ENCODE measurements around the gene RPGRIP1L.
"Not testable (repeated sequence)": the region's sequence is repeated elsewhere in the genome, so short reads cannot be mapped to it uniquely, and the experiment has no call there.

Gene RPGRIP1L

GRCh38 chr16:53726625-53727024 is 23.0 kb upstream of the RPGRIP1L start:
- H3K27ac Mint-ChIP-seq, result no peak overlapping the region
- H3K36me3 Mint-ChIP-seq, result no peaks in the 10 kb centered on the region
- DNase-seq (ENCODE audit: low spot score in 2 of 2) (no peak), ATAC-seq (no peak)
- H3K4me3 Mint-ChIP-seq, result no peak overlapping the region
- H3K4me1 Mint-ChIP-seq, result peaks cover 34% of the 10 kb centered on the region
- no peaks in the 10 kb centered on the region for H3K9me3 Mint-ChIP-seq

GRCh38 chr16:53721017-53721416 is 17.4 kb upstream of the RPGRIP1L start:
- no peaks in the 10 kb centered on the region for H3K9me3 Mint-ChIP-seq
- H3K4me3 Mint-ChIP-seq, result no peak overlapping the region
- DNase-seq (ENCODE audit: low spot score in 2 of 2) (no peak), ATAC-seq (no peak)
- no peak overlapping the region for H3K27ac Mint-ChIP-seq
- H3K4me1 Mint-ChIP-seq, result peaks cover 10% of the 10 kb centered on the region
- no peaks in the 10 kb centered on the region for H3K36me3 Mint-ChIP-seq

GRCh38 chr16:53717577-53717976 is 13.9 kb upstream of the RPGRIP1L start:
- DNase-seq (ENCODE audit: low spot score in 2 of 2) (no peak), ATAC-seq (no peak)
- Mint-ChIP-seq H3K4me3 (no peak overlapping the region), H3K4me1 (peaks cover 12% of the 10 kb centered on the region), H3K36me3 (no peaks in the 10 kb centered on the region), H3K27ac (no peak overlapping the region), H3K9me3 (no peaks in the 10 kb centered on the region)

GRCh38 chr16:53715023-53715384 is 11.3 kb upstream of the RPGRIP1L start:
- Mint-ChIP-seq H3K27ac (no peak overlapping the region), H3K9me3 (no peaks in the 10 kb centered on the region), H3K4me1 (peaks cover 11% of the 10 kb centered on the region)

GRCh38 chr16:53714205-53715022 is 10.8 kb upstream of the RPGRIP1L start:
- DNase-seq (ENCODE audit: low spot score in 2 of 2) (no peak), ATAC-seq (no peak)
- Mint-ChIP-seq H3K9me3 (no peaks in the 10 kb centered on the region), H3K4me1 (peaks cover 11% of the 10 kb centered on the region), H3K36me3 (no peaks in the 10 kb centered on the region), H3K4me3 (no peak overlapping the region), H3K27ac (no peak overlapping the region)

More at GRCh38 chr16:53715023-53715384, 11.3 kb upstream of the RPGRIP1L start:
- DNase-seq (ENCODE audit: low spot score in 2 of 2), result no peak
- no peaks in the 10 kb centered on the region for H3K36me3 Mint-ChIP-seq
- no peak overlapping the region for H3K4me3 Mint-ChIP-seq
- no peak for ATAC-seq

GRCh38 chr16:53713403-53714204 is 9.9 kb upstream of the RPGRIP1L start:
- Mint-ChIP-seq H3K4me1 (peaks cover 11% of the 10 kb centered on the region), H3K4me3 (no peak overlapping the region), H3K9me3 (no peaks in the 10 kb centered on the region), H3K27ac (no peak overlapping the region), H3K36me3 (no peaks in the 10 kb centered on the region)
- DNase-seq (ENCODE audit: low spot score in 2 of 2), result no peak
- ATAC-seq, result no peak

GRCh38 chr16:53712065-53712464 is 8.4 kb upstream of the RPGRIP1L start:
- ATAC-seq, result no peak
- no peak for DNase-seq (ENCODE audit: low spot score in 2 of 2)
- H3K4me1 Mint-ChIP-seq, result peaks cover 21% of the 10 kb centered on the region
- H3K36me3 Mint-ChIP-seq, result no peaks in the 10 kb centered on the region
- no peak overlapping the region for H3K27ac Mint-ChIP-seq
- H3K4me3 Mint-ChIP-seq, result no peak overlapping the region
- H3K9me3 Mint-ChIP-seq, result no peaks in the 10 kb centered on the region

GRCh38 chr16:53711390-53711789 is 7.7 kb upstream of the RPGRIP1L start:
- DNase-seq (ENCODE audit: low spot score in 2 of 2) (no peak), ATAC-seq (no peak)
- H3K4me3 Mint-ChIP-seq, result no peak overlapping the region
- no peak overlapping the region for H3K27ac Mint-ChIP-seq
- no peaks in the 10 kb centered on the region for H3K9me3 Mint-ChIP-seq
- H3K36me3 Mint-ChIP-seq, result no peaks in the 10 kb centered on the region
- H3K4me1 Mint-ChIP-seq, result peaks cover 23% of the 10 kb centered on the region

- Mint-ChIP-seq H3K27ac (no peak overlapping the region), H3K4me1 (peaks cover 26% of the 10 kb centered on the region), H3K4me3 (no peak overlapping the region)
These were observed 4.8 kb upstream of the RPGRIP1L start for GRCh38 chr16:53708490-53708889.

GRCh38 chr16:53707671-53708070 is 4.0 kb upstream of the RPGRIP1L start:
- no peak for ATAC-seq
- no peak overlapping the region for H3K4me3 Mint-ChIP-seq

More at GRCh38 chr16:53708490-53708889, 4.8 kb upstream of the RPGRIP1L start:
- Mint-ChIP-seq H3K9me3 (no peaks in the 10 kb centered on the region), H3K36me3 (peaks cover 6% of the 10 kb centered on the region)
- DNase-seq (ENCODE audit: low spot score in 2 of 2) (no peak), ATAC-seq (no peak)

GRCh38 chr16:53704445-53704813 is 770 bp upstream of the RPGRIP1L start:
- ATAC-seq, result no peak
- H3K9me3 Mint-ChIP-seq, result no peaks in the 10 kb centered on the region
- H3K27ac Mint-ChIP-seq, result peak overlapping the region; percentile 91
- peak overlapping the region; percentile 92 for H3K4me3 Mint-ChIP-seq
- H3K4me1 Mint-ChIP-seq, result peaks cover 26% of the 10 kb centered on the region
- H3K36me3 Mint-ChIP-seq, result peaks cover 6% of the 10 kb centered on the region
- DNase-seq (ENCODE audit: low spot score in 2 of 2), result no peak

More at GRCh38 chr16:53707671-53708070, 4.0 kb upstream of the RPGRIP1L start:
- H3K27ac Mint-ChIP-seq, result no peak overlapping the region
- no peaks in the 10 kb centered on the region for H3K9me3 Mint-ChIP-seq
- DNase-seq (ENCODE audit: low spot score in 2 of 2), result no peak
- peaks cover 26% of the 10 kb centered on the region for H3K4me1 Mint-ChIP-seq
- peaks cover 6% of the 10 kb centered on the region for H3K36me3 Mint-ChIP-seq

GRCh38 chr16:53698271-53698670 is 5.4 kb downstream of the RPGRIP1L start:
- H3K9me3 Mint-ChIP-seq; H3K27ac Mint-ChIP-seq; DNase-seq (ENCODE audit: low spot score in 2 of 2); H3K4me3 Mint-ChIP-seq; ATAC-seq; H3K4me1 Mint-ChIP-seq; H3K36me3 Mint-ChIP-seq: not testable (repeated sequence)

GRCh38 chr16:53695070-53695469 is 8.6 kb downstream of the RPGRIP1L start:
- H3K36me3 Mint-ChIP-seq, result peaks cover 6% of the 10 kb centered on the region
- H3K27ac Mint-ChIP-seq, result no peak overlapping the region
- DNase-seq (ENCODE audit: low spot score in 2 of 2) (no peak), ATAC-seq (peak; percentile 88)
- H3K9me3 Mint-ChIP-seq, result no peaks in the 10 kb centered on the region
- H3K4me3 Mint-ChIP-seq, result no peak overlapping the region
- no peaks in the 10 kb centered on the region for H3K4me1 Mint-ChIP-seq

- Mint-ChIP-seq H3K36me3 (peaks cover 6% of the 10 kb centered on the region), H3K27ac (no peak overlapping the region), H3K4me1 (no peaks in the 10 kb centered on the region), H3K4me3 (no peak overlapping the region), H3K9me3 (no peaks in the 10 kb centered on the region)
- no peak for ATAC-seq
- DNase-seq (ENCODE audit: low spot score in 2 of 2), result no peak
These were observed 10.3 kb downstream of the RPGRIP1L start for GRCh38 chr16:53693320-53693719.

- DNase-seq (ENCODE audit: low spot score in 2 of 2), result no peak
- no peak for ATAC-seq
- Mint-ChIP-seq H3K27ac (no peak overlapping the region), H3K9me3 (no peaks in the 10 kb centered on the region), H3K36me3 (peaks cover 6% of the 10 kb centered on the region), H3K4me3 (no peak overlapping the region), H3K4me1 (no peaks in the 10 kb centered on the region)
These were observed 11.5 kb downstream of the RPGRIP1L start for GRCh38 chr16:53692146-53692545.

GRCh38 chr16:53690771-53691170 is 12.9 kb downstream of the RPGRIP1L start:
- no peak for DNase-seq (ENCODE audit: low spot score in 2 of 2)
- no peak for ATAC-seq
- Mint-ChIP-seq H3K27ac (no peak overlapping the region), H3K36me3 (peaks cover 6% of the 10 kb centered on the region), H3K9me3 (no peaks in the 10 kb centered on the region), H3K4me1 (no peaks in the 10 kb centered on the region), H3K4me3 (no peak overlapping the region)

Measured in stimulated activated effector memory CD8-positive, alpha-beta T cell treated with anti-CD3 and anti-CD28 coated beads, Interleukin-12 subunit alpha, Interleukin-12 subunit beta, amount 100 ng/mL, for 72 hours (primary cell).